OCI-LY7 (cell line): Measurements from ENCODE around the gene SLC29A3. TPM values are rescaled to one million over a fixed set of nuclear protein-coding genes. Genes with fewer than 3 reads are reported as not detected.

Source experiments
- BruUV-seq: library from RNA; stranded (reverse); fragments of 400-500 nt; replicated peaks from 2 replicates; lab custom pipeline; 2021; lab: Mats Ljungman, UMichigan
- CTCF ChIA-PET: fragments of 300-600 bp; sonication (Branson Sonifier 250); formaldehyde crosslinking; loops from one replicate; lab custom pipeline; 2022; ENCODE audit warnings: antibody characterized with exemption; ENCODE audit not compliant: unreplicated experiment; lab: Charles Lee
- POLR2A ChIA-PET: fragments of 300-600 bp; sonication (Branson Sonifier 250); formaldehyde crosslinking; loops from one replicate; lab custom pipeline; 2022; ENCODE audit warnings: antibody characterized with exemption; lab: Charles Lee
- DNase-seq: peaks from one replicate; pipeline ENCODE4 v3.0.0-alpha.2; 2015; ENCODE audit warnings: low spot score
- H2AFZ ChIP-seq: fragments of 200-600 bp; sonication (generic), shearing (Covaris generic); 2 replicates; pipeline ENCODE4 v1.6.1; 2014; ENCODE audit warnings: mild to moderate bottlenecking, antibody characterized with exemption, low read length, moderate library complexity
- H3K27ac ChIP-seq: fragments of 200-600 bp; sonication (generic); 2 replicates; pipeline ENCODE4 v1.5.1; 2014; ENCODE audit warnings: mixed run types, low read depth, mild to moderate bottlenecking, moderate library complexity, low read length, inconsistent platforms; ENCODE audit not compliant: poor library complexity, severe bottlenecking
- H3K36me3 ChIP-seq: fragments of 200-600 bp; sonication (generic); 2 replicates; pipeline ENCODE4 v1.6.1; 2014; ENCODE audit warnings: mild to moderate bottlenecking, antibody characterized with exemption, low read length, moderate library complexity, mixed read lengths; ENCODE audit not compliant: insufficient read depth
- H3K4me1 ChIP-seq: fragments of 200-600 bp; sonication (generic); 2 replicates; pipeline ENCODE4 v1.5.1; 2014; ENCODE audit warnings: mild to moderate bottlenecking, low read length; ENCODE audit not compliant: insufficient read depth, poor library complexity, severe bottlenecking
- H3K4me2 ChIP-seq: fragments of 200-600 bp; sonication (generic); 2 replicates; pipeline ENCODE4 v1.6.1; 2014; ENCODE audit warnings: mild to moderate bottlenecking, low read length
- H3K4me3 ChIP-seq: fragments of 200-600 bp; sonication (generic); 2 replicates; pipeline ENCODE4 v1.5.1; 2014; ENCODE audit warnings: mild to moderate bottlenecking, low read depth, low read length; ENCODE audit not compliant: poor library complexity, severe bottlenecking
- H3K79me2 ChIP-seq: fragments of 200-600 bp; sonication (generic); 2 replicates; pipeline ENCODE4 v1.6.1; 2016; ENCODE audit warnings: low read depth, mild to moderate bottlenecking, low read length, moderate library complexity, mixed read lengths; ENCODE audit not compliant: insufficient read depth
- H3K9me2 ChIP-seq: fragments of 200-600 bp; sonication (generic); 2 replicates; pipeline ENCODE4 v1.6.1; 2016; ENCODE audit warnings: mild to moderate bottlenecking, low read length, mixed read lengths; ENCODE audit not compliant: insufficient read depth
- H3K9me3 ChIP-seq: fragments of 200-600 bp; sonication (generic); 2 replicates; pipeline ENCODE4 v1.6.1; 2014; ENCODE audit warnings: mild to moderate bottlenecking, mixed run types, low read length, mixed read lengths
- H4K20me1 ChIP-seq: fragments of 200-600 bp; sonication (generic); 2 replicates; pipeline ENCODE4 v1.6.1; 2014; ENCODE audit warnings: mild to moderate bottlenecking, antibody characterized with exemption, low read length, moderate library complexity, mixed read lengths; ENCODE audit not compliant: insufficient read depth
- EZH2phosphoT487 ChIP-seq: fragments of 200-600 bp; sonication (generic); IDR thresholded peaks from 2 replicates; pipeline ENCODE4 v1.6.1; 2018; ENCODE audit warnings: low read depth, borderline replicate concordance, mild to moderate bottlenecking, mixed run types, antibody characterized with exemption, low read length, moderate library complexity, mixed read lengths
- intact Hi-C: fragments of 100-400 bp; cut with micrococcal nuclease; formaldehyde crosslinking; loops from one replicate; pipeline ENCODE4 v1.10.0; 2022; ENCODE audit not compliant: unreplicated experiment
- total RNA-seq, 2 experiments: library from RNA; depleted of rRNA in 1 of 2; stranded (reverse); fragments of >200 nt in 1 of 2; shearing (Covaris generic) in 1 of 2; gene quantifications; 2 replicates each; pipeline ENCODE4 v1.2.3, GENCODE V29; 2014 to 2022
- TF ChIP-seq, protein P1 (sequence below): fragments of 200-600 bp; sonication (generic); conservative IDR thresholded peaks from 2 replicates; pipeline ENCODE4 v1.5.1; 2014; ENCODE audit warnings: mild to moderate bottlenecking, antibody characterized with exemption, low read length, moderate library complexity, mixed read lengths

Gene SLC29A3
- total RNA-seq, 2 experiments from 2014 or later = 1.7 to 8.2 TPM

DNA sequence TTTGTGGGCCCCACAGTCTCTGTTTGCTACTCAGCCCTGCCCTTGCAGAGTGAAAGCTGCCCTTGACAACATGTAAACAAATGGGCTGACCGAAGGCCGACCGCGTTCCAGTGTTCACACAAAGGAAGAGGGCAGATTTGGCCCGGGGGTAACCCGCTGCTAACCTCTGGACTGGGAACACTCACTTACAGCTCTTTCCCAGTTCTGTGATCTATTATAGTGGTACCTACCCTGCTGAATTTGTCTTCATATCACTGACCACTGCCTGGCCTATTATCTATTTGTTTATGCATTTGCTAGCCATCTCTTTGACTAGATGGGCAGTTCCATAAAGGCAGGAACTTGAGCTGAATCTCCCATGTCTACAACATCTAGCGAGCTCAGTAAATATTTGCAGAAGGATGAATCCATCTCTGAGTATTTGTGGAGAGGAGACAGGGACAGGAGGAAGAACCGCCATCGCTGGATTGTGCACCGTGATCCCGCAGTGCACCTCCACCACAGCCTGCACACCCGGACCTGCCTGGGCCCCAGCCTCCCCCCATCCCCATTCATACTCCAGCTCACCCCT lies 15.2 kb downstream of the SLC29A3 start:
- no peaks in the 10 kb centered on the region for H4K20me1 ChIP-seq
- H3K4me3 ChIP-seq = no peak overlapping the region
- H2AFZ ChIP-seq = no peak overlapping the region
- no peaks in the 10 kb centered on the region for H3K9me3 ChIP-seq
- CTCF ChIA-PET = no interaction called here
- no peaks in the 10 kb centered on the region for H3K79me2 ChIP-seq
- no TSS peak for BruUV-seq
- peaks cover 5% of the 10 kb centered on the region for H3K4me1 ChIP-seq
- H3K4me2 ChIP-seq = no peak overlapping the region
- H3K36me3 ChIP-seq = no peaks in the 10 kb centered on the region
- intact Hi-C loops = no loop called here
- no peak overlapping the region for H3K27ac ChIP-seq
- TF ChIP-seq EZH2phosphoT487 = no peak
- TF ChIP-seq, protein P1, sequence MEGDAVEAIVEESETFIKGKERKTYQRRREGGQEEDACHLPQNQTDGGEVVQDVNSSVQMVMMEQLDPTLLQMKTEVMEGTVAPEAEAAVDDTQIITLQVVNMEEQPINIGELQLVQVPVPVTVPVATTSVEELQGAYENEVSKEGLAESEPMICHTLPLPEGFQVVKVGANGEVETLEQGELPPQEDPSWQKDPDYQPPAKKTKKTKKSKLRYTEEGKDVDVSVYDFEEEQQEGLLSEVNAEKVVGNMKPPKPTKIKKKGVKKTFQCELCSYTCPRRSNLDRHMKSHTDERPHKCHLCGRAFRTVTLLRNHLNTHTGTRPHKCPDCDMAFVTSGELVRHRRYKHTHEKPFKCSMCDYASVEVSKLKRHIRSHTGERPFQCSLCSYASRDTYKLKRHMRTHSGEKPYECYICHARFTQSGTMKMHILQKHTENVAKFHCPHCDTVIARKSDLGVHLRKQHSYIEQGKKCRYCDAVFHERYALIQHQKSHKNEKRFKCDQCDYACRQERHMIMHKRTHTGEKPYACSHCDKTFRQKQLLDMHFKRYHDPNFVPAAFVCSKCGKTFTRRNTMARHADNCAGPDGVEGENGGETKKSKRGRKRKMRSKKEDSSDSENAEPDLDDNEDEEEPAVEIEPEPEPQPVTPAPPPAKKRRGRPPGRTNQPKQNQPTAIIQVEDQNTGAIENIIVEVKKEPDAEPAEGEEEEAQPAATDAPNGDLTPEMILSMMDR = no peak
- POLR2A ChIA-PET = interaction anchor here (1.3 kb wide), 1 partner anchor 10 kb away, joined by 3 read pairs; no protein-coding TSS in a partner anchor
- H3K9me2 ChIP-seq = no peaks in the 10 kb centered on the region
- DNase-seq = no peak

DNA sequence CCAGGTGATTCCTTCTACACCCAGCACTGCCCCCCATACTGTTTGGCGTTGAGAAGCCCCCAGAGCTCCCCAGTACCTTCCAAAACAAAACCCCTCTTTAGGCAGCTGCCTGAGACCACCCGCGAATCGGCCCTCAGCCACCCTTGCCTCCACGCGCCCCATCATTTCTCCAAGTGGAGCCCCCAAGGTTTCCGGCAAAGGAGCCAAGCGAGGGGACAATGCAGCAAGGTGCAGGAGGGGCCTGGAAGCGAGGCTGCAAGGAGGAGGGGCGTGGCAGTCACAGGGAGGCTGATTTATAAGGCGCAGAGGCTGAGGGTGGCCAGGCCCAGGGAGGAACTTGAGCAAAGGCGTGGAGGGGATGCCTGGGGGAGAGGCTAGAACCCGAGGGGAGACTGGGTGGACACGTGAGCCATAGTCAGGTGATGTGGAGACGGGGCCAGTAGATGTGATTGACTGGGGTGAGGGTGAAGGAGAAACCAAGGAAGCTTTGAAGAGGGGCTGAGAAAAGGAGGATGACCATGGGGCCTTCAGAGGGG lies 16.2 kb downstream of the SLC29A3 start:
- DNase-seq = no peak
- Histone ChIP-seq H3K4me3 (no peak overlapping the region), H4K20me1 (no peaks in the 10 kb centered on the region), H3K4me1 (peaks cover 5% of the 10 kb centered on the region), H2AFZ (no peak overlapping the region), H3K9me3 (no peaks in the 10 kb centered on the region), H3K9me2 (no peaks in the 10 kb centered on the region), H3K36me3 (no peaks in the 10 kb centered on the region), H3K27ac (no peak overlapping the region), H3K79me2 (no peaks in the 10 kb centered on the region), H3K4me2 (no peak overlapping the region)
- BruUV-seq = no TSS peak
- TF ChIP-seq EZH2phosphoT487 = no peak
- TF ChIP-seq, protein P1 = no peak
- ChIA-PET POLR2A (interaction anchor here (0.7 to 1.3 kb wide), 2 partner anchors 11 to 199 kb away, joined by 3 read pairs; no protein-coding TSS in a partner anchor), CTCF (no interaction called here)
- intact Hi-C loops = no loop called here

DNA sequence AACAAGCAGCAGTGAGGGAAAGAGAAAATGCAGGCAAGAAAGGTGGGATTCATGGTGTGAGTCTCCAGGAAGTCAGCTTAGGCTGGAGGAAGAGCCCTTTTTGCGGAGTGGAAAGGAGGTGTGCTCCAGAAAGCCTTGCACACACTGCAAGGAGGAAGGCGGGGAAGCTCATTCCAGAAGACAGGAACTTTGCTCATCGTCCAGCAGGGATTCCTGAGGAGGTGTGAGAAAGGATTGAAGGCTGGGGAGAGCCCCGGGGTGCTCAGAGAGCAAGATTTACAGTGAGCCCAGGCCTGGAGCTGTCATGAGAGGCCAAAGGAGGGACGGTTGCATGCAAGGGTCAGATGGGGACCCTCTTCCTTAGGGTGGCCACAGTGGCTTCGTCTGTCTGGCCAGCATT lies 17.6 kb downstream of the SLC29A3 start:
- DNase-seq = no peak
- H2AFZ ChIP-seq = no peak overlapping the region
- no peaks in the 10 kb centered on the region for H3K9me3 ChIP-seq
- TF ChIP-seq, protein P1 = no peak
- TF ChIP-seq EZH2phosphoT487 = no peak
- no peaks in the 10 kb centered on the region for H3K79me2 ChIP-seq
- no peaks in the 10 kb centered on the region for H3K36me3 ChIP-seq
- no TSS peak for BruUV-seq
- CTCF ChIA-PET = no interaction called here
- intact Hi-C loops = no loop called here
- H3K4me1 ChIP-seq = peaks cover 5% of the 10 kb centered on the region
- no peaks in the 10 kb centered on the region for H3K9me2 ChIP-seq
- POLR2A ChIA-PET = interaction anchor here (0.7 kb wide), 1 partner anchor 40 kb away, joined by 3 read pairs; no protein-coding TSS in a partner anchor
- H3K4me2 ChIP-seq = no peak overlapping the region
- H3K27ac ChIP-seq = no peak overlapping the region
- no peaks in the 10 kb centered on the region for H4K20me1 ChIP-seq
- no peak overlapping the region for H3K4me3 ChIP-seq
